HG03097 (cell line): ENCODE measurements around the gene LTC4S.
"Not testable (repeated sequence)": the region's sequence is repeated elsewhere in the genome, so short reads cannot be mapped to it uniquely, and the experiment has no call there.

ENCODE experiments used
- ATAC-seq: cut with Tn5 transposase; IDR thresholded peaks from one replicate; pipeline ENCODE4 v1.9.1; 2021; ENCODE audit not compliant: unreplicated experiment, low FRiP score

LTC4S gene, protein sequence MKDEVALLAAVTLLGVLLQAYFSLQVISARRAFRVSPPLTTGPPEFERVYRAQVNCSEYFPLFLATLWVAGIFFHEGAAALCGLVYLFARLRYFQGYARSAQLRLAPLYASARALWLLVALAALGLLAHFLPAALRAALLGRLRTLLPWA

DNA sequence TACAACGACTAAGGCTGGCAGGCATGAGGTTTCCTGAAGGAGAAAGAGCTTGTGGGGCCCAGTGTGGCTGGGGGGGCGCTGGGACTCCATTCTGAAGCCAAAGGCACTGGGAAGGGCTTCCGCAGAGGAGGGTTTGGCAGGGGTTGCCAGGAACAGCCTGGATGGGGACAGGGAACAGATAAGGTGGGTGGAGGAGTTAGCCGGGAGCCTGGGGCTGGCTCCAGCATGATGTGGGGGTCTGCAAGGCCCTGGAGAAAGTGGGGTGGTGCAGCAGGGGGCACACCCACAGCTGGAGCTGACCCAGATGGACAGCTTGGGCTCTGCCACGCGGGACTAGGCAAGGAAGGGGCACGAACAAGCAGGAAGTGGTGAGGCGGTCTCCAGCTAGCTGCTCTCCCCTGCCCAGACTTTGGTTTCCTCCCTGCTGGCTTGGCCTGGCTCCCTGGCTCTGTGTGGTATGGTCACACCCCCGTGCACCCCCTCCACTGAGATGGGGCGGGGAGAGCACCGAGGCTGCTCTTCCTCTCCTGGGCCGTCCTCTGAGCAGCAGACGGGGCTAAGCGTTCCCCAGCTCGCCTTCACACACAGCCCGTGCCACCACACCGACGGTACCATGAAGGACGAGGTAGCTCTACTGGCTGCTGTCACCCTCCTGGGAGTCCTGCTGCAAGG lies at the start of gene LTC4S:
Gene LTC4S (plus strand): TSS at position 519 of the 672 bp plus-strand sequence. CDS start 95 bp downstream, at position 614.
- ATAC-seq: peak; percentile 38

GRCh38 chr5:179744106-179744505 lies 49.7 kb upstream of the LTC4S start:
- ATAC-seq: not testable (repeated sequence)

DNA sequence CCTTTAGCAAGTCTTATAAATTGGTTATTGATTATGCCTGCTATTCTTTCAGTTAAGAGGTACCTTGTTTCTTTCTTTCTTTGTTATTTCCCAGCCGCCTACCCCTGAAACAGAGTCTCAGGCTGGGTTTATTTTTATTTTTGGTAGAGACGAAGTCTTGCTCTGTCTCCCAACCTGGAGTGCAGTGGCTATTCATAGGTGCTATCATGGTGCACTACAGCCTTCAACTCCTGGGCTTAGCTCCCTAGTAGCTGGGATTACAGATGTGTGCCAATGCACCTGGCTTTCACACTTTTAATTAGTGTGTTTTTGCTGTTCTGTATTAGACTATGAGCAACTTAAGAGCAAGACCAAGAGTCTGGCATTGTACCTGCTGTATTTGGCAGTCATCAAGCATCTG lies 46.9 kb upstream of the LTC4S start:
- ATAC-seq: no peak

DNA sequence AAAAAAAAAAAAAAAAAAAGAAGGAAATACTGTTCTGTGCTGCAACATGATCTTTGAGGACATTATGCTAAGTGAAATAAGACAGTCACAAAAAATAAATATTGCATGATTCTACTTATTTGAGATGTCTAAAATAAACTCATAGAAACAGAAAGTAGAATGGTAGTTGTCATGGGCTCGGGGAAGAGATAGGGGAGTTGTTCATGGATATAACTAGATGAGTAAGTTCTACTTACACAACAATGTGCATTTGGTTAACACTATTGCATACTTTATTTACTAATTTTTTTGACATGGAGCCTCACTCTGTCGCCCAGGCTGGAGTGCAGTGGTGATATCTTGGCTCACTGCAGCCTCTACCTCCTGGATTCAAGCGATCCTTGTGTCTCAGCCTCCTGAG lies 46.0 kb upstream of the LTC4S start:
- no peak for ATAC-seq

DNA sequence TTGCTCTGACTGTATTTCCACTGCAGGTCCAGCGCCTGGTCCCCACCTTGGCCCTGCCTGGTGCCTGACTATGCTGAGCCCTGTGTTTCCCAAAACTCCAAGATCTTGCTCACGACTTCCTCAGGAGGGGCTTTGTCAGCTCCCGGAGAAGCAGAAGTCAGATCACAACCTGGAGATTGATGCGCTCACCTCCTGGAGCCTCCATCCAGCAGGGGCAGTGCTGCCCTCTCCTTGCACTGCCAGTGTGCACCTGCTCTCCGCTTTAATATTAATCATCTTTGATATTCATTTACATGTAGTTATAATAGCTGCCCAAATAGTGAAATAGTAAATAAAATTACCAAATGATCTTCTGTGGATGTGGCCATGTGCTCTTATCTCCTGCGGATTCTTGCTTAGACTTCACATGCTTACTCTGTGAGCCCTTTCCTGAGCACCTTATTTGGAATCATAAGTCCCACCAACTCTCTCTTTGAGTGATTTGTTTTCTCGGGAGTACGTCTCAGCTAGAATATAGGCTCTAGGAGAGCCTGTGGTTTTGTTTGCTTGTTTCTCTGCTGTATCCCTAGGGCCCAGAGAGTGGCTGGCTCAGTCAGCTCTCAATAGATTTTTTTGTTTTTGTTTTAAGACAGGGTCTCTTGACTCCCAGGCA lies 43.8 kb upstream of the LTC4S start:
- no peak for ATAC-seq

GRCh38 chr5:179753971-179754370 lies 39.8 kb upstream of the LTC4S start:
- no peak for ATAC-seq

DNA sequence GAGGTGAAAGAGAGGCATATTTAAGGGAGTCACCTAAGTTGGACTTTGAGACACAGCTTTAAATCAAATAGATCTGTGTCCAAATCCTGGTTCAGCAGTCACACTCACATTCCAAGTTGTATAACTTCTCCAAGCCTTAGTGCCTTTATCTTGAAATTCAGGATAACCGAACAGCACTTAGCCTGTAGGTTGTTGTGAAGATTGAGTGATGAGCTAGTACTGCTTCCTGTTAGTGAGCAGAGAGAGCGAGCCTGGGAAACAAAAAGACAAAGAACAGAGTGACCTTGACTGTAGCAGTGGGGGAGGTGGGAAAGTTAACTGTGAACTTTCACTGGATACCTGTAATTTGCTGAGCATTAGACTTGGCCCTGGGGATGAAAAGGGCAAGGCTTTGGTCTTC lies 38.8 kb upstream of the LTC4S start:
- no peak for ATAC-seq

DNA sequence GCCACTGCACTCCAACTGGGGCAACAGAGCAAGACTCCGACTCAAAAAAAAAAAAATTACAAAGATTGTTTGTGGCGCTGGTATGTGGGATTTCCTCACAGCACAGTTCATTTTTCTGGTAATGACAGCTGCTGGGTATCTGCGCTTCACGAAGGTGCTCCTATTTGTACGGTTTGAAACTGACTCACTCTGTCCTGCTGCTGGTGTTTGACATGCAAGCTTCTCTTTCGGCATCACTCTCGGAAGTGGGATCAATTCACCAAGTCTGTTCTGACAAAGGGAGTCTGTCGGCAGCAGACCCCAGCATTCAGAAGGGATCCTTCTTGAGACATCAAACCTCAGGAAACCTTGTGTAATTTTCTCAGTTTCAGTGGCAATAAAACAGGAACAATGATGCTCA lies 34.8 kb upstream of the LTC4S start:
- no peak for ATAC-seq

- ATAC-seq: no peak
These were observed 33.9 kb upstream of the LTC4S start for GRCh38 chr5:179759581-179760551.

DNA sequence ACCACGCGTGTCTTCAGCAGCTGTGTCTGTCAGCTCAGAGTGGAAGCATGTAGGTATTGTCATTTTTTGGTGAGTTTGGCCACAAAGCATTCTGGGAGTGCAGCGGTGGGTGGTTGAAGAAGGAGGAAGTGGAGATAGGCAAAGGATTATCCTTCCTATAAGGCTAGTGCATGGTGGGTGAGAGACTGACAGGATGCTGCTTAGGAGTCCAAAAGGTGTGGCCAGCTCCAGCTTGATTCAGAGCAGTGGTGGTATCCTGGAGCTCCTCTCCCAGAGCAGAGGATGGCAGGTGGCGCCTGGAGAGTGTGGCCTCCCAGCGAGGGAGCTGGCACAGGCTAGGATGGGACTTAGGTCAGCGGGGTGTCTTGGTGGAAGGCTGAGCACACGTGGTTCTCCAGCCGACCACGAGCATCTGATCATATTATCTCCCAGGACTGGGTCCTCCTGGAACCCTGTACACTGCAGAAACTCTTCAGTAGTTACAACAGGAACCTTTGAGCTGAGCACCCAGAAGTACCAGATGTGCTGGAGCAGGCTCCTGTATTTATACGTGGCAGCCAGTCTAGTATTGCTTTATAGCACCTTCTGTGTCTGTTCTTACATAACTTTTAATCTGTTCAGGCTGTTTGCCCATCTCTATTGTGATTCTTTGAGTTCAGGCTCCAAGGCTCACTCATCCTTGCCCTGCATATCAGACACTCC lies 31.6 kb upstream of the LTC4S start:
- ATAC-seq: no peak

GRCh38 chr5:179762781-179763176 lies 31.0 kb upstream of the LTC4S start:
- ATAC-seq: no peak

GRCh38 chr5:179763215-179763945 lies 30.4 kb upstream of the LTC4S start:
- ATAC-seq: no peak

DNA sequence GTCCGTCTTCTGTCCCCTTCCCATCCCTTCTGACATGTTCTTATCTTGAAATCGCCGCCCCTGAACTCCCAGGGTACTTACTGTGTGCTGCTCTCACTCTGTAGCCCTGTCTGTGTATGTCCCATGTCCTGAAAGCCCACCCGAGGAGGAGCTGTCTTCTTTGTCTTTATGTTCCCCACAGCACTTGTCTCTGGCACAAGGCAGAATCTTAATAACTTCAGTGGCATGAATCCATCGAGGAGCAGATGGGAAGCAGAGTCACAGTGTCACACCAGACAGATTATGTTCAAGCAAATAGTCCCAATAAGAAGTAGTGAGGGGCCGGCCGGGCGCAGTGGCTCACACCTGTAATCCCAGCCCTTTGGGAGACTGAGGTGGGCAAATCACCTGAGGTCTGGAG lies 29.7 kb upstream of the LTC4S start:
- ATAC-seq: no peak

DNA sequence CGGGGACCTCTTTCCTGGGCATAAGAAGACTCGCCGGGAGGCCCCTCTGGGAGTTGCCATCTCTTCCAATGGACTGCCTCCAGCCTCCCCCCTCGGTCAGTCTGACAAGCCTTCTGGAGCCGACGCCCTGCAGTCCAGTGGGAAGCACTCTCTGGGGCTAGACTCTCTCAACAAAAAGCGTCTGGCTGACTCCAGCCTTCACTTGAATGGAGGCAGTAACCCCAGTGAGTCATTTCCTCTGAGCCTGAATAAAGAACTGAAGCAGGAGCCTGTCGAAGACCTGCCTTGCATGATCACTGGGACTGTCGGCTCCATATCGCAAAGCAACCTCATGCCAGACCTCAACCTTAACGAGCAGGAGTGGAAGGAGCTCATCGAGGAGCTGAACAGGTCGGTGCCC lies 28.4 kb upstream of the LTC4S start:
- no peak for ATAC-seq

GRCh38 chr5:179766021-179766725 lies 27.6 kb upstream of the LTC4S start:
- ATAC-seq: no peak

DNA sequence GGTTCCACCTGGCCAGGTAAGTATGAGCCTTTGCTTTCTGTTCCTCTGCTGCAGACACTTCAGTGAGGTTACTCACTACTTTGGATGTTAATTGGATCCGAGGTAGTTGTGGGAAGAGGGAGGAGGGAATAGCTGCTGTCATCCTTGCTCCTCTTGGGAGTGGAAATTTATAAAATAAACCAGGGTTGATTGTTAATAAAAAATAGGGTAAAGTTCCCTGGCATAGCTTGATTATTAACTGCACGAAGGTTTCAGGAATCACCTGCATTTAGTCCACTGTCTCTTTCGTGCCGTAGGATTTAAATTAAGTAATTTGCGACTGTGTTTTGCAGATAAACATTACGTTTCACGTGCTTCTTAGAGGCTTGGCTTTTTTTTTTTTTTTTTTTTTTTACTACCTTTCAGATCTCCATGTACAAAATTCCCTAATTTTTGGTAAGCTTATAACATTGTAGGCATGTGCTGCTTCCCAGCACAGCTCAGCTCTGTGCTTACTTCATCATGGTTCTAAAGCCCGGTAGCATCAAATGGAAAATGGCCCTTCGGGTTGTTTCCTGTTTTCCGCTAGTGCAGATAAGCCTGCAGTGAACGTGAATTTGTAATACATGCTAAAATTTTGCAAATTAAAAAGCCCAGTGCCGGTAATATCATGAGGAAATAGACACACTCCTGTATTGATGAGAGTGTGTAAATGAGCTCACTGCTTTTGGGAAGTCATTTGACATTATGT lies 26.9 kb upstream of the LTC4S start:
- no peak for ATAC-seq

GRCh38 chr5:179767496-179768100 lies 26.2 kb upstream of the LTC4S start:
- no peak for ATAC-seq
